Measurements from ENCODE around the gene DCP2. TPM values are rescaled to one million over a fixed set of nuclear protein-coding genes. Genes with fewer than 3 reads are reported as not detected.

The DCP2 gene
- total RNA-seq, 2 experiments from 2014 or later = 88.9 to 91.0 TPM

- Mint-ChIP-seq H3K9me3 (no peaks in the 10 kb centered on the region), H3K4me1 (ENCODE audit: low read depth) (no peaks in the 10 kb centered on the region), H3K4me3 (no peak overlapping the region), H3K27me3 (no peaks in the 10 kb centered on the region), H3K36me3 (ENCODE audit: low read depth) (no peaks in the 10 kb centered on the region), H3K27ac (no peak overlapping the region)
- ChIA-PET POLR2A (interaction anchor here (1.4 to 1.7 kb wide), 3 partner anchors 11 to 19 kb away, joined by 3 to 4 read pairs (median 3); partner anchors contain the start of gene REEP5), CTCF (interaction anchor here (0.6 to 1.5 kb wide), 2 partner anchors 19 to 21 kb away, joined by 3 to 4 read pairs; no protein-coding TSS in a partner anchor)
- no peak for TF ChIP-seq CTCF (IDR thresholded peaks at IDR 0.05)
- DNase-seq (no peak), ATAC-seq (no peak)
- intact Hi-C loops (cut with micrococcal nuclease) = no loop called here
These were observed 35.9 kb upstream of the DCP2 start for GRCh38 chr5:112940670-112941069.

DNA sequence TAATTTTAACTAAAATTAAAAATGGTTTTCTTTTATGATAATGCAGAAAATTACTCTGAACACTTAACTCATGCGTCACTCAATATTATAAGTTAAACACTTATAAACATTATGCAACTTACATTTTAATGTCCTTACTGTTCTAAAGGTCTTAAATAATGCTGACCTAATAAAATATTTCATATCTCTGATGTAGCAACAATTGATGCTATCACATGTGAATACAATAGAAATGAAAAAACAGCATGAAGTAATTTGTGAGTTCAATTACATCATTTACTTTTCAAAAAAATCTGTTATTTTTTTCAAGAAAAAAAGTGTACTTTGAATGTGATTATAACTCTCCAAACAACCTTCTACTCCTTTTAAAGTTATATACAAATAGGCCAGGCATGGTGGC is 28.1 kb upstream of the DCP2 start:
- ChIA-PET POLR2A (no interaction called here), CTCF (interaction anchor here (1.3 kb wide), 1 partner anchor 14 kb away, joined by 4 read pairs; no protein-coding TSS in a partner anchor)
- intact Hi-C loops (cut with micrococcal nuclease) = no loop called here
- H3K4me1 Mint-ChIP-seq (ENCODE audit: low read depth) = no peaks in the 10 kb centered on the region
- H3K36me3 Mint-ChIP-seq (ENCODE audit: low read depth) = no peaks in the 10 kb centered on the region
- ATAC-seq = no peak
- TF ChIP-seq CTCF (IDR thresholded peaks at IDR 0.05) = no peak
- no peaks in the 10 kb centered on the region for H3K9me3 Mint-ChIP-seq
- H3K27ac Mint-ChIP-seq = no peak overlapping the region
- no peaks in the 10 kb centered on the region for H3K27me3 Mint-ChIP-seq
- no peak for DNase-seq
- H3K4me3 Mint-ChIP-seq = no peak overlapping the region

- H3K27ac Mint-ChIP-seq = no peak overlapping the region
- peak; percentile 76 for ATAC-seq
- no peaks in the 10 kb centered on the region for H3K27me3 Mint-ChIP-seq
- H3K4me3 Mint-ChIP-seq = no peak overlapping the region
- H3K9me3 Mint-ChIP-seq = no peaks in the 10 kb centered on the region
- ChIA-PET CTCF (interaction anchor here (1.2 kb wide), 1 partner anchor 12 kb away, joined by 3 read pairs; no protein-coding TSS in a partner anchor), POLR2A (no interaction called here)
- DNase-seq = peak; percentile 63
- no peak for TF ChIP-seq CTCF (IDR thresholded peaks at IDR 0.05)
- intact Hi-C loops (cut with micrococcal nuclease) = no loop called here
- H3K36me3 Mint-ChIP-seq (ENCODE audit: low read depth) = no peaks in the 10 kb centered on the region
- H3K4me1 Mint-ChIP-seq (ENCODE audit: low read depth) = no peaks in the 10 kb centered on the region
These were observed 25.4 kb upstream of the DCP2 start for GRCh38 chr5:112951124-112951702.

DNA sequence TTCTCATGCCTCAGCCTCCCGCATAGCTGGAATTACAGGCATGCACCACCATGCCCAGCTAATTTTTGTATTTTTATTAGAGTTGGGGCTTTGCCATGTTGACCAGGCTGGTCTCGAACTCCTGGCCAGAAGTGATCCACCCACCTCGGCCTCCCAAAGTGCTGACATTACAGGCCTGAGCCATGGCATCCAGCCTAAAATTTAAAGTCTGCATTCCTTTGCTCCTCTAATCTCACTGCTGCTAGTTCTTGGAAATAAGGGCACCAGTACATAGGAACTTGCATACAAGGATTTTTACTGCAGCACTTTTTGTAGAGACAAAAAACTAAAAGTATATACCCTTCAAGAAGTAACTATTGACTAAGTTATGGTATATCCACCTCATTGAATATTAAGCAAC is 20.0 kb upstream of the DCP2 start:
- Mint-ChIP-seq H3K27ac (no peak overlapping the region), H3K9me3 (no peaks in the 10 kb centered on the region), H3K27me3 (peaks cover 1% of the 10 kb centered on the region), H3K36me3 (ENCODE audit: low read depth) (no peaks in the 10 kb centered on the region), H3K4me1 (ENCODE audit: low read depth) (peaks cover 16% of the 10 kb centered on the region), H3K4me3 (no peak overlapping the region)
- DNase-seq (no peak), ATAC-seq (no peak)
- CTCF ChIA-PET = no interaction called here
- TF ChIP-seq CTCF (IDR thresholded peaks at IDR 0.05) = no peak
- POLR2A ChIA-PET = no interaction called here
- intact Hi-C loops (cut with micrococcal nuclease) = no loop called here

GRCh38 chr5:112957036-112957808 is 19.4 kb upstream of the DCP2 start:
- H3K9me3 Mint-ChIP-seq = no peaks in the 10 kb centered on the region
- H3K4me1 Mint-ChIP-seq (ENCODE audit: low read depth) = peaks cover 16% of the 10 kb centered on the region
- no peak overlapping the region for H3K4me3 Mint-ChIP-seq
- H3K27ac Mint-ChIP-seq = no peak overlapping the region
- intact Hi-C loops (cut with micrococcal nuclease) = no loop called here
- H3K36me3 Mint-ChIP-seq (ENCODE audit: low read depth) = no peaks in the 10 kb centered on the region
- DNase-seq = no peak
- ATAC-seq = no peak
- POLR2A ChIA-PET = no interaction called here
- no peak for TF ChIP-seq CTCF (IDR thresholded peaks at IDR 0.05)
- peaks cover 1% of the 10 kb centered on the region for H3K27me3 Mint-ChIP-seq
- CTCF ChIA-PET = no interaction called here
